GM23338 (cell line): ENCODE results near the gene ZNF483. TPM values are rescaled to one million over a fixed set of nuclear protein-coding genes. Genes with fewer than 3 reads are reported as not detected.

Experiments used
- ATAC-seq: fragments of 200-7000 bp; cut with Tn5 transposase; 3 replicates; pipeline ENCODE4 v1.9.1; 2020
- DNase-seq: peaks from one replicate; pipeline ENCODE4 v3.0.0-alpha.2; 2015; ENCODE audit warnings: low spot score
- H2AFZ ChIP-seq: fragments of 200-600 bp; sonication (generic); 2 replicates; pipeline ENCODE4 v1.8.0; 2016; ENCODE audit warnings: antibody characterized with exemption, mild to moderate bottlenecking, moderate library complexity
- H3F3A ChIP-seq: fragments of 200-600 bp; sonication (generic); replicated peaks from 2 replicates; pipeline ENCODE4 v1.8.0; 2017; ENCODE audit warnings: antibody characterized with exemption, mixed run types, low read depth
- H3K27ac ChIP-seq: fragments of 200-600 bp; sonication (generic); 2 replicates; pipeline ENCODE4 v1.6.1; 2016; ENCODE audit warnings: low read depth
- H3K27me3 ChIP-seq: fragments of 200-600 bp; sonication (generic); 2 replicates; pipeline ENCODE4 v1.8.0; 2016; ENCODE audit warnings: mild to moderate bottlenecking, mixed run types, moderate library complexity; ENCODE audit not compliant: insufficient read depth
- H3K36me3 ChIP-seq: fragments of 200-600 bp; sonication (generic); 2 replicates; pipeline ENCODE4 v1.8.0; 2016; ENCODE audit warnings: mild to moderate bottlenecking; ENCODE audit not compliant: insufficient read depth
- H3K4me1 ChIP-seq: fragments of 200-600 bp; sonication (generic); 2 replicates; pipeline ENCODE4 v1.8.0; 2016; ENCODE audit warnings: mild to moderate bottlenecking, moderate library complexity; ENCODE audit not compliant: insufficient read depth
- H3K4me2 ChIP-seq: fragments of 200-600 bp; sonication (generic); 2 replicates; pipeline ENCODE4 v1.7.1; 2017; ENCODE audit warnings: mixed run types
- H3K4me3 ChIP-seq: fragments of 200-600 bp; sonication (generic); 2 replicates; pipeline ENCODE4 v1.6.1; 2016; ENCODE audit warnings: mixed run types
- H3K79me2 ChIP-seq: fragments of 200-600 bp; sonication (generic); replicated peaks from 2 replicates; pipeline ENCODE4 v1.8.0; 2017; ENCODE audit warnings: mild to moderate bottlenecking; ENCODE audit not compliant: insufficient read depth
- H3K9me2 ChIP-seq: fragments of 200-600 bp; sonication (generic); 2 replicates; pipeline ENCODE4 v1.8.0; 2017; ENCODE audit not compliant: insufficient read depth
- H4K20me1 ChIP-seq: fragments of 200-600 bp; sonication (generic); replicated peaks from 2 replicates; pipeline ENCODE4 v1.8.0; 2017; ENCODE audit warnings: mild to moderate bottlenecking; ENCODE audit not compliant: insufficient read depth
- H3K27ac Mint-ChIP-seq: 2 replicates; pipeline ENCODE4 v1.8.0; 2020; ENCODE audit warnings: inconsistent platforms, mild to moderate bottlenecking, moderate library complexity, mixed read lengths
- H3K27me3 Mint-ChIP-seq: 3 replicates; pipeline ENCODE4 v1.8.0; 2022; ENCODE audit warnings: low read depth, mild to moderate bottlenecking, moderate library complexity, mixed read lengths, inconsistent platforms; ENCODE audit not compliant: insufficient read depth, poor library complexity
- H3K36me3 Mint-ChIP-seq: 3 replicates; pipeline ENCODE4 v1.8.0; 2021; ENCODE audit warnings: low read depth, mild to moderate bottlenecking, inconsistent platforms, moderate library complexity, mixed read lengths
- H3K4me1 Mint-ChIP-seq: 3 replicates; pipeline ENCODE4 v1.8.0; 2020; ENCODE audit warnings: mild to moderate bottlenecking, inconsistent platforms, mixed read lengths
- H3K4me3 Mint-ChIP-seq: 3 replicates; pipeline ENCODE4 v1.8.0; 2021; ENCODE audit warnings: moderate library complexity, mild to moderate bottlenecking, inconsistent platforms, mixed read lengths
- H3K9me3 Mint-ChIP-seq: 3 replicates; pipeline ENCODE4 v1.8.0; 2020; ENCODE audit warnings: moderate library complexity, mild to moderate bottlenecking, inconsistent platforms, mixed read lengths
- CREB1 ChIP-seq: fragments of 250-450 bp; sonication (Bioruptor Pico); IDR thresholded peaks from 2 replicates; pipeline ENCODE4 v1.5.0; 2020; ENCODE audit warnings: low read depth, mild to moderate bottlenecking, moderate library complexity
- CTCF ChIP-seq, 2 experiments: fragments of 200-600 bp in 1 of 2; sonication (generic) in 1 of 2; conservative IDR thresholded peaks; 2 replicates each; pipeline versions ENCODE4 v1.5.1 to v1.6.1; 2016 to 2017; ENCODE audit warnings: antibody characterized with exemption in 2 of 2, low read depth in 2 of 2, mild to moderate bottlenecking in 2 of 2, moderate library complexity in 1 of 2
- ETS1 ChIP-seq: IDR thresholded peaks from 2 replicates; pipeline ENCODE4 v1.6.1; 2016; ENCODE audit warnings: antibody characterized with exemption
- EZH2 ChIP-seq: fragments of 200-600 bp; sonication (generic); IDR thresholded peaks from one replicate; pipeline ENCODE4 v1.8.0; 2017; ENCODE audit warnings: antibody characterized with exemption, mild to moderate bottlenecking, low read depth; ENCODE audit not compliant: unreplicated experiment
- JUNB ChIP-seq: IDR thresholded peaks from one replicate; pipeline ENCODE4 v1.6.1; 2016; ENCODE audit warnings: antibody characterized with exemption; ENCODE audit not compliant: unreplicated experiment
- NANOG ChIP-seq: IDR thresholded peaks from 2 replicates; pipeline ENCODE4 v1.6.1; 2016; ENCODE audit warnings: antibody characterized with exemption, borderline replicate concordance
- POLR2AphosphoS5 ChIP-seq: IDR thresholded peaks from 2 replicates; pipeline ENCODE4 v1.6.1; 2016; ENCODE audit warnings: antibody characterized with exemption, low read depth
- REST ChIP-seq: IDR thresholded peaks from one replicate; pipeline ENCODE4 v1.6.1; 2018; ENCODE audit warnings: antibody characterized with exemption; ENCODE audit not compliant: unreplicated experiment
- STAT1 ChIP-seq: IDR thresholded peaks from one replicate; pipeline ENCODE4 v1.6.1; 2016; ENCODE audit warnings: antibody characterized with exemption; ENCODE audit not compliant: unreplicated experiment
- ZNF114 ChIP-seq: fragments of 250-450 bp; sonication (Bioruptor Pico); IDR thresholded peaks from 2 replicates; pipeline ENCODE4 v1.5.0; 2020; ENCODE audit warnings: mild to moderate bottlenecking, moderate library complexity
- ZNF331 ChIP-seq: fragments of 250-450 bp; sonication (Bioruptor Pico); IDR thresholded peaks from 2 replicates; pipeline ENCODE4 v1.5.0; 2020; ENCODE audit warnings: low read depth, mild to moderate bottlenecking, moderate library complexity
- ZNF462 ChIP-seq: fragments of 250-450 bp; sonication (Bioruptor Pico); IDR thresholded peaks from 2 replicates; pipeline ENCODE4 v1.5.0; 2020; ENCODE audit warnings: mild to moderate bottlenecking, moderate library complexity
- polyA plus RNA-seq: library from polyadenylated mRNA; unstranded; fragments of >200 nt; fragmentation: Nextera tagmentation; extraction: Ambion mirVana; gene quantifications from 2 replicates; pipeline ENCODE4 v1.2.1, GENCODE V29; 2016
- total RNA-seq: library from RNA; depleted of rRNA; stranded (reverse); fragments of >200 nt; shearing (Covaris generic); gene quantifications from 2 replicates; pipeline ENCODE4 v1.2.3, GENCODE V29; 2014

ZNF483 gene
- total and polyA plus RNA-seq, 2 experiments from 2014 or later = 9.7 to 112 TPM

- DNase-seq (no peak), ATAC-seq (no peak)
- Mint-ChIP-seq H3K27me3 (peaks cover 4% of the 10 kb centered on the region), H3K4me1 (no peaks in the 10 kb centered on the region), H3K27ac (no peak overlapping the region), H3K36me3 (peaks cover 64% of the 10 kb centered on the region), H3K4me3 (no peak overlapping the region), H3K9me3 (peaks cover 25% of the 10 kb centered on the region)
- H3K27me3 ChIP-seq = no peaks in the 10 kb centered on the region
- no peak overlapping the region for H2AFZ ChIP-seq
- no peak overlapping the region for H3K27ac ChIP-seq
- no peaks in the 10 kb centered on the region for H4K20me1 ChIP-seq
- no peak overlapping the region for H3K4me2 ChIP-seq
- H3K4me1 ChIP-seq = no peaks in the 10 kb centered on the region
- no peak for TF ChIP-seq NANOG
- TF ChIP-seq EZH2 = no peak
- TF ChIP-seq CTCF (conservative IDR thresholded peaks at IDR 0.05; ENCODE audit: low read depth in 2 of 2) = no peak
- TF ChIP-seq STAT1 = no peak
- no peak for TF ChIP-seq ETS1
- TF ChIP-seq ZNF462 = no peak
- no peak for TF ChIP-seq ZNF114
- TF ChIP-seq POLR2AphosphoS5 = no peak
- TF ChIP-seq CREB1 = no peak
- TF ChIP-seq JUNB = no peak
- no peak for TF ChIP-seq ZNF331
- no peak for TF ChIP-seq REST
- 0 out of 2 replicates have a peak, but pooled peaks cover 3% of the 10 kb centered on the region for H3K9me2 ChIP-seq
- H3K36me3 ChIP-seq = no peaks in the 10 kb centered on the region
- H3K4me3 ChIP-seq = no peak overlapping the region
- H3K79me2 ChIP-seq = no peaks in the 10 kb centered on the region
- no peaks in the 10 kb centered on the region for H3F3A ChIP-seq
Observed at GRCh38 chr9:111561165-111561719, 36.3 kb downstream of the ZNF483 start.
